M059J (cell line): ENCODE measurements around the gene METTL22. TPM values are rescaled to one million over a fixed set of nuclear protein-coding genes. Genes with fewer than 3 reads are reported as not detected.

Experiments used
- DNase-seq: peaks from one replicate; pipeline ENCODE4 v3.0.0-alpha.2; 2012; ENCODE audit warnings: low read depth
- total RNA-seq: library from RNA; depleted of rRNA; stranded (reverse); fragments of >200 nt; shearing (Covaris generic); gene quantifications from 2 replicates; pipeline ENCODE4 v1.2.3, GENCODE V29; 2014

Gene METTL22
- total RNA-seq, 1 experiment from 2014 or later: 17.3 TPM

DNA sequence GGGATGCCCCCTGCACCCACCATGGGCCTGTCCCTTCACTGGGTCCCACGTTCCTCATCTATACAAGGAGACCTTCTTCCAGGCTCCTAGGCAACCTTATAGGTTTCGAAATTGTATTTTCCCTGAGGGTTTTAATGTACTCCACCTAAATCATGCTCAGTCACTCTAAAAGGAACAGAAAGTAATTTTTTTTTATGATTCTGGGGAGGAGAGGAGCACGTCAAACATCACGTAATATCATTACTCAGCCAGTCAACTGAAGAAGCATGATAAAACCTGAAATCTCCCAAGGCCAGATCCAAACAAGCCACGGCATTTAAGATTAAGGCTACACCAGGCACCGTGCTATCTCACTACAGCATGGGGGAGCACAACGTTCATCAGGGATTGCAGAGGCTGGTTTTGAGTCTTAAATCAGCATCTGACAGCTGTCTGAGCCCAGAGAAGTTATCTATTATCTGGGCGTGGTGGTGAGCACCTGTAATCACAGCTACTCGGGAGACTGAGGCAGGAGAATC is 27.3 kb upstream of the METTL22 start:
- DNase-seq: no peak

GRCh38 chr16:8595783-8596182 is 25.7 kb upstream of the METTL22 start:
- no peak for DNase-seq

DNA sequence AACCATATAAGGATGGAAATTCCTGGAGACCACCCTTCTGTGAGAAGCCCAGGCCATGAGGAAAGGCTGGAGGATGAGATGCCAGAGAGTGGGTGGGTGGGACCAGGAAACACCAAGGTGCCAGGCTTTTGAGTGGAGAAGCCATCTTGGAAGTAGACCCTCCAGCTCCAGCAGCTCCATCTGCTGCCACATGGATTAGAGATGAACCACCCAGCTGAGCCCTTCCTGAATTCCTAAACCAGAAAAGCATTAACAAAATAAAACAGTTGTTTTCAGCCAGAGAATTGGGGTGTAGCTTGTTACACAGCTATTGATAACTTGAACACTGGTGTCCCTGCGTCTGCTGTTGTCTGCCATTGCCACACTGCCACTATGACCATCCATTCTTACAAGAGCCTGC is 24.9 kb upstream of the METTL22 start:
- no peak for DNase-seq

GRCh38 chr16:8600144-8600775 is 21.2 kb upstream of the METTL22 start:
- no peak for DNase-seq

- DNase-seq: no peak
These were observed 15.9 kb upstream of the METTL22 start for GRCh38 chr16:8605554-8605953.

GRCh38 chr16:8607214-8607613 is 14.3 kb upstream of the METTL22 start:
- no peak for DNase-seq

- DNase-seq: no peak
These were observed 10.4 kb upstream of the METTL22 start for GRCh38 chr16:8611122-8611521.

GRCh38 chr16:8611886-8612600 is 9.5 kb upstream of the METTL22 start:
- no peak for DNase-seq

DNA sequence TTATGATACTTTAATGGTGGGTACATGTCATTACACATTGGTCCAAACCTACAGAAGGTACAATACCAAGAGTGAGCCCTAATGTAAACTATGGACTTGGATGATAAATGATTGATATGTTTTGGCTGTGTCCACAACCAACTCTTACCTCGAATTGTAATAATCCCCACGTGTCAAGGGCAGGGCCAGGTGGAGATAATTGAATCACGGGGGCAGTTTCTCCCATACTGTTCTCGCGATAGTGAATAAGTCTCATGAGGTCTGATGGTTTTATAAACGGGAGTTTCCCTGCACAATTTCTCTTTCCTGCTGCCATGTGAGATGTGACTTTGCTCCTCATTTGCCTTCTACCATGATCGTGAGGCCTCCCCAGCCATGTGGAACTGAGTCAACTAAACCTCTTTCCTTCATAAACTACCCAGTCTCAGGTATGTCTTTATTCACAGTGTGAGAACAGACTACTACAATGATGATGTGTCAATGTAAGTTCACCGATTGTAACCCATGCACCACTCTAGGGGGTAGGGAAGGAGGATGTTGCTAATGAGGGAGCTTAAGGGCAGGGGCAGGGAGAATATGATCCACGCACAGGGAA is 7.0 kb upstream of the METTL22 start:
- DNase-seq: no peak

GRCh38 chr16:8619671-8620370 is 1.7 kb upstream of the METTL22 start:
- DNase-seq: no peak

DNA sequence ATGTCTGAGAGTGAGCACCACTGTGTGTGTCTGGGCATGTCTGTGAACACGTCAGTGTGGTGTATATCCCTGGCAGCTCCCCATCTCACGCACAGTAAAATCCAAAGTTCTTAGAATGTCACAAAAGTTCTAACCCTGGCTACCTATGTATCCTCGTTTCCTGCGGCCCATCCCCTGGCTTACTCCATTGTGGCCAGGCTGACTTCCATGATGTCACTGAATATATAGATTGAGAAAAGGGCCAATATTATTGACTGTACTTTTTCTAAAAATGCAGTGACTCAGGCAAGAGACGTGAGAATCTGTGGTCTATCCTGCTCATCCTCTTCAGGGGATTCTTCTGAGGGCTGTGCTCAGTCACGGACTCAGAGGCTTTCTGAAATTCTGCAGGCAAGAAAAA is 963 bp upstream of the METTL22 start:
- no peak for DNase-seq

GRCh38 chr16:8621222-8621571 is 301 bp upstream of the METTL22 start:
- no peak for DNase-seq

GRCh38 chr16:8622315-8622656 is 788 bp downstream of the METTL22 start:
- no peak for DNase-seq

DNA sequence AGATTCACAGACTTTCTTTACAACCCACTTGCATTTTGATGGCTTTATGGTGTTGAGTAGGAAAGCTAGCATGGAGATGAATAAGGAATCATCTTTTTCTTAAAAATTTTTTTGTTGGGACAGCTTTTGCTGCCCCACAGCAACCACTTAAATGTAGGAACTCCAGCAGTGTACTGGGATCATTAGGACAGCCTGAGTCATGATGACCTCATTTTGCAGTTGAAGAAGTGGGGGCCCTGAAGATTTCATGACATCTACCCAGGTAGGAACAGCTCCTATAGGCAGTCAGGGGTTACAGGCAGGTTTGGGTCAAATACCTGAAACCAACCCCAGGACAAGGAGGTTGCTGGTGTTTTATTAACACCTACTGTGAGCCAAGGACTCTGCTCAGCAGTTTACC is 2.1 kb downstream of the METTL22 start:
- peak; percentile 56 for DNase-seq

- DNase-seq: no peak
These were observed 4.1 kb downstream of the METTL22 start for GRCh38 chr16:8625491-8626087.

DNA sequence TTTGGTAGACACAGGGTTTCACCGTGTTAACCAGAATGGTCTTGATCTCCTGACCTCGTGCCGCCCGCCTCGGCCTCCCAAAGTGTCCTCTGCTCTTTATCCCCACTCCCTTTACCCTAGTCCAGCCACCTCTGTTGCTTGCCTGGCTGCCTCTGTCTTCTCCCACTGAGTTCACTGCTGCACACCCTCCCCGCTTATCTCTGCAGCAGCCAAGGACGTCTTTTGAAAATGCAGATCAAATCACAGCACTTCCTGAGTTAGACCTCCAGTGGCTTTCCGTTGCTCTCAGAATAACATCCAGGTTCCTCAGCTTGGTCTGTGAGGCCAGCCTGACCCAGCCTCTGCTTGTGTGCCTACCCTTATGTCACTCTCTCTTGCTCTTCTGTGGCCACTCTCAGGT is 5.4 kb downstream of the METTL22 start:
- DNase-seq: no peak

DNA sequence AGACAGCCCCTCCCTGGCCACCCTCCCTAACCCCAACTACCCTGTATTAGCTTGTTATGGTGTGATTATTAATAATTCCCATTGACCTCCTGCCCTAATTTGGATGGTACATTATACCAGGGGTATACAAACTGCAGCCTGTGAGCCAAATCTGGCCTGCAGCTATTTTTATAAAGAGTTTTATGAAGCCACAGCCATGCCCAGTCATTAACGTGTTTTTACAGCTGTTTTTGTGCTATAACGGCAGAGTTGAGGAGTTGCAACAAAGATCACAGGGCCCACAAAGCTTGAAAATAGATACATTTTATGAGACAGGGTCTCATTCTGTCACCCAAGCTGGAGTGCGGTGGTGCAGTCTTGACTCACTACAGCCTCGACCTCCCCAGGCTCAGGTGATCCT is 6.0 kb downstream of the METTL22 start:
- DNase-seq: no peak

GRCh38 chr16:8628981-8629725 is 7.7 kb downstream of the METTL22 start:
- DNase-seq: no peak

GRCh38 chr16:8630255-8630953 is 8.9 kb downstream of the METTL22 start:
- DNase-seq: no peak

DNA sequence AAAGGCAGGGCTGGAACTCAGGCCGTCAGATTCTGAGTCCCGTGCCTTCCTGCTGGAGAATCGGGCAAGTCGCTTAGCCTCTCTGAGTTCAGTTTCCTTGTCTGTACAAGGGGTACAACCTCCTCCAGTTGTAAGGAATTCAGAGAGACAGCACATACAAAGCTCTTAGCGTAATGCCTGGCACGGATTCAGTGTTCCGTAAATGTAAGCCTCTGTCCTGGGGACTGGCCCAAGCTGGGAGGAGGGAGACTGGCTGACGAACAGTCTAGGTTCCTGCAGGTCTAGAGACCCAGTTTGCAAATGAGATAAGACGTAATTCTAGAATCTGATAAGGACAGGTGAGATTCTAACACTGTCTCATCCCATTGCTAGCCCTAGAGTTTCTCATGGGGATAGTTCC is 9.9 kb downstream of the METTL22 start:
- DNase-seq: no peak
